Endothelial cell of hepatic sinusoid (primary cell): ENCODE measurements around the gene ZNF446.
"Not testable (repeated sequence)": the region's sequence is repeated elsewhere in the genome, so short reads cannot be mapped to it uniquely, and the experiment has no call there.

Source experiments
- in situ Hi-C: cut with HindIII; loops from 2 replicates; pipeline ENCODE4 v1.10.0; 2017; ENCODE audit warnings: low sequenced_read_pairs

ZNF446 gene

GRCh38 chr19:58469241-58470013 lies 6.7 kb upstream of the ZNF446 start:
- in situ Hi-C loops, result no loop called here

GRCh38 chr19:58470837-58471543 lies 5.2 kb upstream of the ZNF446 start:
- in situ Hi-C loops, result not testable (repeated sequence)

DNA sequence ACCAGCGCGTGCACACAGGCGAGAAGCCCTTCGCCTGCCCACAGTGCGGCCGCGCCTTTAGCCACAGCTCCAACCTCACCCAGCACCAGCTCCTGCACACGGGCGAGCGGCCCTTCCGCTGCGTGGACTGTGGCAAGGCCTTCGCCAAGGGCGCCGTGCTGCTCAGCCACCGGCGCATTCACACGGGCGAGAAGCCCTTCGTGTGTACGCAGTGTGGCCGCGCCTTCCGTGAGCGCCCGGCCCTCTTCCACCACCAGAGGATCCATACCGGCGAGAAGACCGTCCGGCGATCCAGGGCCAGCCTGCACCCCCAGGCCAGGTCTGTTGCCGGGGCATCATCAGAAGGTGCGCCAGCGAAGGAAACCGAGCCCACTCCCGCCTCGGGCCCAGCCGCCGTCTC lies 4.4 kb upstream of the ZNF446 start:
- in situ Hi-C loops, result no loop called here

GRCh38 chr19:58473775-58474174 lies 2.4 kb upstream of the ZNF446 start:
- in situ Hi-C loops, result no loop called here

DNA sequence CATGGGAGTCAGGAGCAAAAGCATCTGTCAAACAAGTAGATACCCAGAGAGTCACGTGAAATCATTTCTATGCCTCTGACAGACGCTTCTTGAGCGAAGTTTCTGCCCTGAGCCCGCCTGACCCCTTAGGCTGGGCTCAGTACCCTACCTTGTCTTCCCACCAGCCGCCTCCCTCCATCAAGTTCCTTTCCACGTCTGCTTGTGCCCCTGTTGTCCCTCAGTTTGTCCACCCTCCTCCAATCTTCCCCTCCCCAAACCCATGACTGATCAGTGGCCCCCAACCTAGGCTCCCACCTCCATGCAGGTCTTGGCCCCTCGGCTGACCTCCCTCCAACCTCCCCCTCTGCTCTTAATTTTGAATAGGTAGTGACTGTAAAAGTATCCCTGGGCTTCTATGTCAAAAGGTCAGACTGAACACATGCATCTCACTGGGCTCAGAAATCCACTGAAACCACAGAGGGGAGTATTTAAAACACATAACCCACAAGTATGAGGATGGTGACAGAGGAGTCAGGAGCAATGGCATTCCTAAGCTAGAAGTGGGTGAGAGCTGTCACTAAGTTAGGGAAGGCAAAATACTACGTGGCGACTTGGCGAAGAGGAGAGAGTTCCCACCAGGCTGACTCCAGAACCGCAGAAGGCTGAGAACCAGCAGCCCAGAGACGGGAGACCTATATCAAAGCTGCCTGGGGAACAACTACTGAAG lies 1.7 kb upstream of the ZNF446 start:
- in situ Hi-C loops, result no loop called here

DNA sequence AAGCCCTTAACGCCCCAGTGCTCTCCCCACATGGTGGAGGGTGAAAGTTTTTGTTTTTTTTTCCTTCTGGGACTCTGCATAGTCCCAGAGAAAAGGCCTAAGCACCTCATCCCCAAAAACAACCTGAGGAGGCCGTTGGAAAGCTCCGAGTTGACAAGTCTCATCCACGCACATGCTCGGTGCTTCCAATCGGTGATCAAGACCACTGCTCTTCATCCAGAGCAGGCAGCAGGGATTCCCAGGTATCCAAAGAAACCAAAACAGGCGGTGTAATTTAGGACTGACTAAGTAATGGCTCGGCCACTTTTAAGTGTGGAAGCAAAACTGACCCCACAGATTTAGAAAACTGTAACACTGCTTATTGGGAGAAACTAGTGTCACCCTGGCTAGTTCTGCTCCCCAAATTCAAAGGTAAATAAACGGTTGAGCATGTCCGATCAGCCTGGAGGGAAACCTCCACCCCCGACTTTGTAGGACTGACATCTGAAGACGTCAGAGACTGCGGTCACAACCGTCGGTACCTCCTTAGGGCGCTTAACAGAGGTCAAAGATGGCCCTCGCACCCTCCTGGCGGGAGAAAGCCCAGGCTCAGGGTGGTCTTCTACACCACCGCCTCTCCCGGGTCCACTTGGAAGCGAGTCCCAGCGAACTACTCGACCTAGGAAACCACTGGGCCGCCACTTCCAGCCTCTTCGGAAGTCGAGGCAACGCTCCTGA lies 997 bp upstream of the ZNF446 start:
- in situ Hi-C loops, result no loop called here

GRCh38 chr19:58476498-58477015 lies 405 bp downstream of the ZNF446 start:
- in situ Hi-C loops, result no loop called here

- in situ Hi-C loops, result no loop called here
Observed at GRCh38 chr19:58477130-58477529, 978 bp downstream of the ZNF446 start.

DNA sequence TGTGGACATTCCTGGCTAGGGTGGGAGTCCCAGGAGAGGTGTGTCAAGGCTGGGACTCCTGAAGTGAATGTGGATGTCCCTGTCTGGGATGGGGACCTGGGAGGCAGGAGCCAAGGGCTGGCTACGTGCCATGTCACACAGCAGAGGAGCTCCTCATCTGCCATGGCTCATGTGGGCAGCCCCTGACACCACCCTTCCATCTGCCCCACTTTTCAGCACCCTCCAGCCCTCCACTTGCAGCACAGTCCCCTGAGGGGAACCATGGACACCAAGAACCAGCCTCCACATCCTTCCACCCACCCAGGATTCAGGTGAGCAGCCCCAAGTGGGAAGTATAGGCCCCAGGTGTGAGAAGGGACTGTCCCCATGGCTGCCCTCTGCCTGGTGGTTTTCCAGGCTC lies 1.7 kb downstream of the ZNF446 start:
- in situ Hi-C loops, result no loop called here

GRCh38 chr19:58479303-58479702 lies 3.2 kb downstream of the ZNF446 start:
- in situ Hi-C loops, result no loop called here

DNA sequence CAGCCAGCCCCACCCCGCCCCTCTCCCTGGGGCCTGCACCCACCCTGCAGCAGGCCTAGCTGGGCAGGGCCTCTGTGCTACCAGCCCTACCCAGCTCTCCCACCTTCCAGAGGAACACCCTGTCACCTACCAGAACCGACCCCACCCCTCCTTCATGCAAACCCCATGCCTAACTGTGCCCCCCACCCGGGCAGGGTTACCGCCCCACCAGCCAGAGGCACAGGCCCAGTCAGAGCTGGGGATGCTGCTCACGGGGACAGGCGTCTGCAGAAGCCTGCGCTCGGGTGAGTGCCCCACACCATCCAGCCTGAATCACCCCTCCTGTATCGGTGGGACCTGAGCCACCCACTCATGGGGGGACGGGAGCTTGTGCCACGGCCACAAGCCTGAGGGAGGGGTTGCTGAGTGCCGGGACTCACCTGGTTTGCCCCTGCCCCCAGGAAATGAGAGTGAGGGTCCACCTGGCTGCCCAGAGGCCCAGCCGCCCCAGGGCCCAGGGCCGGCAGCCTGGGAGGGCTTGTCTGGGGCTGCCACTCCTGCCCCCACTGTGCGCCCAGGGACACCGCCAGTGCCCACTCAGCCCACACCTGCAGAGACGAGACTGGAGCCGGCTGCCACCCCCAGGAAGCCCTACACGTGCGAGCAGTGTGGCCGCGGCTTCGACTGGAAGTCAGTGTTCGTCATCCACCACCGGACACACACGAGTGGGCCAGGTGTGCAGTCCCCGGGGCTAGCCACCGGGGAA lies 3.8 kb downstream of the ZNF446 start:
- in situ Hi-C loops, result no loop called here

GRCh38 chr19:58480481-58480830 lies 4.3 kb downstream of the ZNF446 start:
- in situ Hi-C loops, result no loop called here

DNA sequence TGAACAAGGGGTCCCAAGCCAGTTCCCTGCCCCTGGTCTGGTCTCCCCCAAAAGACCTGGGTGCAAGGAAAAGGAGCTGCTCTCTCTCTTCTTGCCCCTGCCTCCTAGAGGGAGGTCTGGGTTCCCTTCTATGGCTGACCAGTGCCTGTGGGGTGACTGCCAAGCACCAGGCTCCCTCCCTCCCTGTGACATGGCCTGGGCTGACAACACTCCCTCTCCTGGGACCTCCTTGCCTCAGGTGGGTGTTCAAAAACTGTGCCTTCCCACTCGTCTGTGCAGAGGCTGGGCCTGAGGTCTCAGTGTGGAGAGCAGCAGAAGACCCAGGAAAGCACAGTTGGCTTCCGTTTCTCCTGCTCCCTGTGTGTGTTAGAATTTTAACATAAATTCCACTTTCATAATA lies 4.7 kb downstream of the ZNF446 start:
- in situ Hi-C loops, result no loop called here

- in situ Hi-C loops, result no loop called here
Observed at GRCh38 chr19:58482372-58482771, 6.2 kb downstream of the ZNF446 start.

DNA sequence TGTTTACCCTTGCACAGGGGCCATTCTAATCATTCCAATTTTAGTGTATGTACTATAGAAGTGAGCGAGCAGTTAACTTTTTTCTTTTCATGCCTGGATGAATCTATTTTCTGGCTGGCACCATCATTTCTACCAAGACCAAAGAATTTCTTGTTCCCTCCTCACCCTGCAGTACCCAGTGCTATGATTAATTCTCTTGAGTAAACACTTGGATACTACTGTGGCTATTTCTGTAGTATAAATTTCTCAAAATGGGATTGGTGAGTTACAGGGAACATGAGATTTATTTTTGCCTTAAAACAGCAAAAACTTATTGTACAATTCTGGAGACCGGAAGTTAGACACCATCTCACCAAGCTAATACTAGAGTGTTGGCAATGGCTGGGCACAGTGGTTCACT lies 7.6 kb downstream of the ZNF446 start:
- in situ Hi-C loops, result no loop called here

GRCh38 chr19:58484349-58484748 lies 8.2 kb downstream of the ZNF446 start:
- in situ Hi-C loops, result not testable (repeated sequence)

DNA sequence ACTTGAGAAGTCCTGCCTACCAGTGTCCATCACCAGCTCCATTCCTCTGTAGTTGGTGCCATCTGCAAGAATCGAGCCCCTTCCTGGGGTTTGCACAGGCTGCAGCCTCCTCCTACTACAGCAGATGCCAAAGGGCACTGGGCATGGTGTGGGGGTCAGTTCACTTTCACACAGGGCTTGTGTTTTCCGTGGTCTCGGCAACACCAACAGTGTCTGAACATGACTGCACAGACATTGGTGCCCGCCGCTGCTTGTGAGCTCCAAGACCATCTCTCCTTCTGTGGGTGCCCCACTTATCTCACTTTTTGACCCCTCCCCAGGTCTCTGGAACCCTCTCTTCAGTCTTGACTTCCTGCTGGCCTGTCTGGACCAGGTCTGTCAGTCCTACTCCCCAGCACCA lies 15.2 kb downstream of the ZNF446 start:
- in situ Hi-C loops, result no loop called here

DNA sequence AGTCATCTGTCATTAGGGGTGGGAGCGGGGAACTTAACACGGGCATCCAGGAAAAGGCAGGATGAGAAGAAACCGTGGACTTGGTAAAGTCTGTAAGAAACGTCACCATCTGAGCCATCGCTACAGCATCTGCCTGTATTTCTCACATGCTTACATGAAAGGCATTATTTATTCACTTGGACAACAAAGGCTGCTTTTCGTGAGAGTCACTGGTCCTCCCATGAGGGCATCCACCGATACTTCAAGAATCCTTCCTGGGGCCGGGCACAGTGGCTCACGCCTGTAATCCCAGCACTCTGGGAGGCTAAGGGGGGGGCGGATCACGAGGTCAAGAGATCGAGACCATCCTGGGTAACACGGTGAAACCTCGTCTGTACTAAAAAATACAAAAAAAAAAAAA lies 16.1 kb downstream of the ZNF446 start:
- in situ Hi-C loops, result no loop called here

- in situ Hi-C loops, result no loop called here
Observed at GRCh38 chr19:58497634-58498170, 21.6 kb downstream of the ZNF446 start.
